ENCODE measurements around the gene HGFAC. TPM values are rescaled to one million over a fixed set of nuclear protein-coding genes. Genes with fewer than 3 reads are reported as not detected.

The HGFAC gene
- polyA plus RNA-seq, 1 of the 3 experiments (the other 2 are of a cell fraction) = 0.43 TPM

- no peaks in the 10 kb centered on the region for H4K20me1 ChIP-seq (ENCODE audit: insufficient read depth)
- no peaks in the 10 kb centered on the region for H3K79me2 ChIP-seq (ENCODE audit: insufficient read depth)
- H3K36me3 ChIP-seq (replicated peaks in 1 of 2; ENCODE audit: control insufficient read depth in 1 of 2, insufficient read depth in 2 of 2, low read length in 1 of 2) = peaks cover 2 to 34% of the 10 kb centered on the region in 2 experiments
- H2AFZ ChIP-seq (ENCODE audit: low read depth) = no peak overlapping the region
- no peaks in the 10 kb centered on the region for H3F3A ChIP-seq (replicated peaks; ENCODE audit: insufficient read depth)
- no peak for TF ChIP-seq JUND (IDR thresholded peaks at IDR 0.05)
- H3K4me1 ChIP-seq (ENCODE audit: control insufficient read depth in 1 of 2, insufficient read depth in 2 of 2, low read depth in 1 of 2, low read length in 1 of 2) = no peaks in the 10 kb centered on the region
- no peak overlapping the region for H3K9ac ChIP-seq
- H3K4me3 ChIP-seq (ENCODE audit: low read depth in 2 of 2, low read length in 1 of 2) = no peak overlapping the region
- CTCF ChIA-PET = interaction anchor here (1.1 to 2.7 kb wide), 3 partner anchors 17 to 80 kb away, joined by 3 to 15 read pairs (median 4); no protein-coding TSS in a partner anchor
- POLR2A ChIA-PET = no interaction called here
- no peaks in the 10 kb centered on the region for H3K9me3 ChIP-seq
- DNase-seq = no peak
- 100% methylated on average over 2 of the region's 24 CpGs for WGBS (ENCODE audit: low lambda C conversion rate)
- no peak overlapping the region for H3K4me2 ChIP-seq
- no peak overlapping the region for H3K27ac ChIP-seq (ENCODE audit: low read depth in 2 of 2, low read length in 1 of 2)
- no peaks in the 10 kb centered on the region for H3K27me3 ChIP-seq (ENCODE audit: insufficient read depth)
- no peaks in the 10 kb centered on the region for H3K9me2 ChIP-seq
These were observed 15.2 kb upstream of the HGFAC start for GRCh38 chr4:3426465-3427133.

- no peak overlapping the region for H2AFZ ChIP-seq (ENCODE audit: low read depth)
- H4K20me1 ChIP-seq (ENCODE audit: insufficient read depth) = no peaks in the 10 kb centered on the region
- no peaks in the 10 kb centered on the region for H3F3A ChIP-seq (replicated peaks; ENCODE audit: insufficient read depth)
- no peaks in the 10 kb centered on the region for H3K27me3 ChIP-seq (ENCODE audit: insufficient read depth)
- H3K9me2 ChIP-seq = no peaks in the 10 kb centered on the region
- H3K4me1 ChIP-seq (ENCODE audit: control insufficient read depth in 1 of 2, insufficient read depth in 2 of 2, low read depth in 1 of 2, low read length in 1 of 2) = no peaks in the 10 kb centered on the region
- no peak overlapping the region for H3K27ac ChIP-seq (ENCODE audit: low read depth in 2 of 2, low read length in 1 of 2)
- peaks cover 2 to 36% of the 10 kb centered on the region in 2 experiments for H3K36me3 ChIP-seq (replicated peaks in 1 of 2; ENCODE audit: control insufficient read depth in 1 of 2, insufficient read depth in 2 of 2, low read length in 1 of 2)
- no peak for DNase-seq
- ChIA-PET POLR2A (no interaction called here), CTCF (interaction anchor here (1.1 to 2.7 kb wide), 4 partner anchors 10 to 81 kb away, joined by 3 to 15 read pairs (median 4); no protein-coding TSS in a partner anchor)
- no peak overlapping the region for H3K4me2 ChIP-seq
- H3K9me3 ChIP-seq = no peaks in the 10 kb centered on the region
- no peaks in the 10 kb centered on the region for H3K79me2 ChIP-seq (ENCODE audit: insufficient read depth)
- no peak overlapping the region for H3K9ac ChIP-seq
- 96% methylated on average over 8 of the region's 9 CpGs for WGBS (ENCODE audit: low lambda C conversion rate)
- H3K4me3 ChIP-seq (ENCODE audit: low read depth in 2 of 2, low read length in 1 of 2) = no peak overlapping the region
- TF ChIP-seq REST (IDR thresholded peaks at IDR 0.05; ENCODE audit: low read depth, low read length) = no peak
- TF ChIP-seq RCOR1 (IDR thresholded peaks at IDR 0.05; ENCODE audit: low read length) = no peak
- TF ChIP-seq SIN3A (IDR thresholded peaks at IDR 0.05; ENCODE audit: borderline replicate concordance, low read depth, low read length) = no peak
- no peak for TF ChIP-seq MEF2A (IDR thresholded peaks at IDR 0.05; ENCODE audit: borderline replicate concordance, low read depth)
- no peak for TF ChIP-seq JUND (IDR thresholded peaks at IDR 0.05)
- TF ChIP-seq POLR2AphosphoS5 (IDR thresholded peaks at IDR 0.05; ENCODE audit: low read depth, low read length) = no peak
- TF ChIP-seq FOSL2 (IDR thresholded peaks at IDR 0.05; ENCODE audit: borderline replicate concordance, low read depth) = no peak
- no peak for TF ChIP-seq MXI1 (IDR thresholded peaks at IDR 0.05; ENCODE audit: low read depth, low read length)
- TF ChIP-seq TCF12 (IDR thresholded peaks at IDR 0.05) = no peak
- TF ChIP-seq IRF3 (IDR thresholded peaks at IDR 0.05; ENCODE audit: low read depth, low read length) = no peak
- TF ChIP-seq TAF1 (IDR thresholded peaks at IDR 0.05; ENCODE audit: borderline replicate concordance, low read depth, low read length) = no peak
- TF ChIP-seq NFIC (IDR thresholded peaks at IDR 0.05; ENCODE audit: borderline replicate concordance) = no peak
- no peak for TF ChIP-seq PBX3 (IDR thresholded peaks at IDR 0.05)
- TF ChIP-seq CTCF (IDR thresholded peaks at IDR 0.05) = no peak
- no peak for TF ChIP-seq FOXM1 (IDR thresholded peaks at IDR 0.05; ENCODE audit: low read depth)
These were observed 14.7 kb upstream of the HGFAC start for GRCh38 chr4:3427134-3427476.
